HG03558 (cell line): ENCODE data around the gene CCL16.
"Not testable (repeated sequence)": the region's sequence is repeated elsewhere in the genome, so short reads cannot be mapped to it uniquely, and the experiment has no call there.

Source experiments
- ATAC-seq: cut with Tn5 transposase; IDR thresholded peaks from one replicate; pipeline ENCODE4 v1.9.1; 2021; ENCODE audit warnings: moderate number of reproducible peaks; ENCODE audit not compliant: unreplicated experiment; ENCODE audit errors: extremely low read depth

The CCL16 gene

GRCh38 chr17:35981246-35981645 is at the start of gene CCL16:
CCL16 (minus strand) TSS chr17:35981497; CDS start chr17:35981420, 77 bp downstream.
- ATAC-seq: no peak

GRCh38 chr17:36030956-36031355 is 49.7 kb upstream of the CCL16 start:
- no peak for ATAC-seq

- no peak for ATAC-seq
These were observed 46.5 kb upstream of the CCL16 start for GRCh38 chr17:36027761-36028160.

GRCh38 chr17:36024106-36024869 is 43.0 kb upstream of the CCL16 start:
- no peak for ATAC-seq

- ATAC-seq: no peak
These were observed 38.1 kb upstream of the CCL16 start for GRCh38 chr17:36019423-36019822.

- no peak for ATAC-seq
These were observed 36.5 kb upstream of the CCL16 start, which contains the start of gene CCL23 for GRCh38 chr17:36017799-36018198. CCL23 (minus strand) TSS chr17:36017972; CDS start chr17:36017897, 75 bp downstream.

- no peak for ATAC-seq
These were observed 35.3 kb upstream of the CCL16 start for GRCh38 chr17:36016555-36016954.

- not testable (repeated sequence) for ATAC-seq
These were observed 34.6 kb upstream of the CCL16 start for GRCh38 chr17:36015895-36016294.

- ATAC-seq: no peak
These were observed 33.6 kb upstream of the CCL16 start for GRCh38 chr17:36014946-36015345.

- no peak for ATAC-seq
These were observed 29.9 kb upstream of the CCL16 start for GRCh38 chr17:36011201-36011600.

- ATAC-seq: no peak
These were observed 27.8 kb upstream of the CCL16 start for GRCh38 chr17:36008998-36009665.

- ATAC-seq: no peak
These were observed 23.4 kb upstream of the CCL16 start for GRCh38 chr17:36004594-36005108.

GRCh38 chr17:36002631-36003030 is 21.3 kb upstream of the CCL16 start:
- no peak for ATAC-seq

GRCh38 chr17:36001862-36002603 is 20.7 kb upstream of the CCL16 start:
- ATAC-seq: no peak

- no peak for ATAC-seq
These were observed 19.9 kb upstream of the CCL16 start, which contains the start of gene CCL15 for GRCh38 chr17:36001110-36001771. CCL15 (minus strand) TSS chr17:36001553; CDS start chr17:36001492, 61 bp downstream.

- no peak for ATAC-seq
These were observed 19.4 kb upstream of the CCL16 start for GRCh38 chr17:36000732-36001109.

- ATAC-seq: no peak
These were observed 17.5 kb upstream of the CCL16 start for GRCh38 chr17:35998756-35999155.

GRCh38 chr17:35998018-35998545 is 16.8 kb upstream of the CCL16 start:
- ATAC-seq: no peak

GRCh38 chr17:35995346-35995745 is 14.0 kb upstream of the CCL16 start:
- ATAC-seq: not testable (repeated sequence)

- ATAC-seq: no peak
These were observed 9.8 kb upstream of the CCL16 start for GRCh38 chr17:35991075-35991474.
